Large intestine (tissue), 12 donors: ENCODE measurements around the gene SIN3B. TPM values are rescaled to one million over a fixed set of nuclear protein-coding genes. Genes with fewer than 3 reads are reported as not detected.

Experiments
- DNase-seq, 2 donors: peaks; one replicate each; pipeline versions ENCODE4 v3.0.0 to v3.0.0-alpha.2; 2013
- H3K27ac ChIP-seq: one replicate; pipeline ENCODE4 v1.5.1; 2013; ENCODE audit warnings: low read length
- H3K27me3 ChIP-seq: 2 replicates; pipeline ENCODE4 v1.6.1; 2013; ENCODE audit warnings: low read length; ENCODE audit not compliant: control insufficient read depth, insufficient read depth
- H3K36me3 ChIP-seq: 2 replicates; pipeline ENCODE4 v1.6.1; 2013; ENCODE audit warnings: low read length; ENCODE audit not compliant: control insufficient read depth, insufficient read depth
- H3K4me1 ChIP-seq: one replicate; pipeline ENCODE4 v1.6.1; 2013; ENCODE audit warnings: low read length; ENCODE audit not compliant: control insufficient read depth, insufficient read depth
- H3K4me3 ChIP-seq: one replicate; pipeline ENCODE4 v1.5.1; 2013; ENCODE audit warnings: low read length
- H3K9me3 ChIP-seq: one replicate; pipeline ENCODE4 v1.6.1; 2013; ENCODE audit warnings: mild to moderate bottlenecking, low read depth, low read length, moderate library complexity; ENCODE audit not compliant: control insufficient read depth
- WGBS: methylation state at CpG from one replicate; pipeline ENCODE4 v1.1.5; 2013; ENCODE audit warnings: low lambda C conversion rate; ENCODE audit not compliant: insufficient coverage; 5-methylcytosine and 5-hydroxymethylcytosine counted together
- long read RNA-seq, 11 donors: transcript quantifications; one replicate each; lab custom pipeline, GENCODE V29; 2026
- polyA plus RNA-seq: library from polyadenylated mRNA; unstranded; fragments of 120-200 nt; gene quantifications from one replicate; pipeline ENCODE4 v1.2.1, GENCODE V29; 2013

Gene SIN3B, protein sequence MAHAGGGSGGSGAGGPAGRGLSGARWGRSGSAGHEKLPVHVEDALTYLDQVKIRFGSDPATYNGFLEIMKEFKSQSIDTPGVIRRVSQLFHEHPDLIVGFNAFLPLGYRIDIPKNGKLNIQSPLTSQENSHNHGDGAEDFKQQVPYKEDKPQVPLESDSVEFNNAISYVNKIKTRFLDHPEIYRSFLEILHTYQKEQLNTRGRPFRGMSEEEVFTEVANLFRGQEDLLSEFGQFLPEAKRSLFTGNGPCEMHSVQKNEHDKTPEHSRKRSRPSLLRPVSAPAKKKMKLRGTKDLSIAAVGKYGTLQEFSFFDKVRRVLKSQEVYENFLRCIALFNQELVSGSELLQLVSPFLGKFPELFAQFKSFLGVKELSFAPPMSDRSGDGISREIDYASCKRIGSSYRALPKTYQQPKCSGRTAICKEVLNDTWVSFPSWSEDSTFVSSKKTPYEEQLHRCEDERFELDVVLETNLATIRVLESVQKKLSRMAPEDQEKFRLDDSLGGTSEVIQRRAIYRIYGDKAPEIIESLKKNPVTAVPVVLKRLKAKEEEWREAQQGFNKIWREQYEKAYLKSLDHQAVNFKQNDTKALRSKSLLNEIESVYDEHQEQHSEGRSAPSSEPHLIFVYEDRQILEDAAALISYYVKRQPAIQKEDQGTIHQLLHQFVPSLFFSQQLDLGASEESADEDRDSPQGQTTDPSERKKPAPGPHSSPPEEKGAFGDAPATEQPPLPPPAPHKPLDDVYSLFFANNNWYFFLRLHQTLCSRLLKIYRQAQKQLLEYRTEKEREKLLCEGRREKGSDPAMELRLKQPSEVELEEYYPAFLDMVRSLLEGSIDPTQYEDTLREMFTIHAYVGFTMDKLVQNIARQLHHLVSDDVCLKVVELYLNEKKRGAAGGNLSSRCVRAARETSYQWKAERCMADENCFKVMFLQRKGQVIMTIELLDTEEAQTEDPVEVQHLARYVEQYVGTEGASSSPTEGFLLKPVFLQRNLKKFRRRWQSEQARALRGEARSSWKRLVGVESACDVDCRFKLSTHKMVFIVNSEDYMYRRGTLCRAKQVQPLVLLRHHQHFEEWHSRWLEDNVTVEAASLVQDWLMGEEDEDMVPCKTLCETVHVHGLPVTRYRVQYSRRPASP
- 46.2 TPM for polyA plus RNA-seq
- long read RNA-seq, donor 1, full-length matches to known transcripts: 2 of 2 reads
- long read RNA-seq, donor 1, partial matches to known transcripts: 0 of 2 reads
- long read RNA-seq, donor 1, other reads (novel, unspliced or antisense): 0 of 2 reads
- long read RNA-seq, donor 2, partial matches to known transcripts: 5 of 10 reads
- long read RNA-seq, donor 2, other reads (novel, unspliced or antisense): 0 of 10 reads
- long read RNA-seq, donor 3: 0 reads
- long read RNA-seq, donor 4: 0 reads
- long read RNA-seq, donor 5, full-length matches to known transcripts: 3 of 3 reads
- long read RNA-seq, donor 5, partial matches to known transcripts: 0 of 3 reads
- long read RNA-seq, donor 5, other reads (novel, unspliced or antisense): 0 of 3 reads
- long read RNA-seq, donor 6, partial matches to known transcripts: 5 of 7 reads
- long read RNA-seq, donor 6, other reads (novel, unspliced or antisense): 0 of 7 reads
- long read RNA-seq, donor 7, partial matches to known transcripts: 0 of 8 reads
- long read RNA-seq, donor 7, other reads (novel, unspliced or antisense): 0 of 8 reads
- long read RNA-seq, donor 8, partial matches to known transcripts: 0 of 4 reads
- long read RNA-seq, donor 8, other reads (novel, unspliced or antisense): 0 of 4 reads
- long read RNA-seq, donor 9, partial matches to known transcripts: 0 of 1 reads
- long read RNA-seq, donor 9, other reads (novel, unspliced or antisense): 0 of 1 reads
- long read RNA-seq, donor 10, full-length matches to known transcripts: 4 of 9 reads
- long read RNA-seq, donor 10, partial matches to known transcripts: 5 of 9 reads
- long read RNA-seq, donor 10, other reads (novel, unspliced or antisense): 0 of 9 reads
- long read RNA-seq, donor 11, full-length matches to known transcripts: 4 of 4 reads
- long read RNA-seq, donor 11, partial matches to known transcripts: 0 of 4 reads
- long read RNA-seq, donor 11, other reads (novel, unspliced or antisense): 0 of 4 reads

DNA sequence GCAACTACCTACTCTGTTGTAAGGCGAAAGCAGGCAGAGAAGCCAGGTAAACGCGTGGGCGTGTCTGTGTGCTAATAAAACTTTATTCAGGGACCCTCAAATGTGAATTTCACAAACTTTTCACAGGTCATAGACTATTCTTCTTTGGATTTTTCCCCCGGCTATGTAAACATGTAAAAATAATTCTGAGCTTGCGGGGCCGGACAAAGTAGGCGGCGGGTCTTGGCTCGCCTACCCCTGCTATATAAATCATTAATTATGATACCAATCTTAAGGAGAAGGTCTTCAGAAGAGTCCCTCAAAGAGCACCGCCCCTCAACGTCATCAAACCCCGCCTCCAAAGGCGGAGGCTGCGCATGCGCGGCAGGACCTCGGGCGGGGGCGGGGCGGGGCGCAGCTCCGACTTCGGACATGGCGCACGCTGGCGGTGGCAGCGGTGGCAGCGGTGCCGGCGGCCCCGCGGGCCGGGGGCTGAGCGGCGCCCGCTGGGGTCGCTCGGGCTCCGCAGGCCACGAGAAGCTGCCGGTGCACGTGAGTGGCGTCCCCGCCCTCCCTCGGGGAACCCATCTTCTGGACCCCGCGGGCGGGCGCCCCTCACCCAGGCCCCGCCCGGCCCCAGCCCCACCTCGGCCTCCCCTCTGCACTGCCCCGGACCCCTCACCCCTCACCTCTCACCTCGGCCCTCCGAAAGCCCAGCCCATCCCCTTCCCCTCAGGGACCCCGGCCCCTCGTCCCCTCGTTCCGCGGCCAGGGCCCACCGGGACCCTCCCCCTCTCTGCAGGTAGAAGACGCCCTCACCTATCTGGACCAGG, at the start of gene SIN3B:
SIN3B (plus strand) TSS at position 389 of the 812 bp plus-strand sequence; CDS start at position 412, 23 bp downstream.
- peaks cover 25% of the 10 kb centered on the region for H3K36me3 ChIP-seq
- peak; percentile 89 to 91 for DNase-seq
- no peak within 1 kb of the TSS for H3K27ac ChIP-seq
- WGBS: no CpG with 5 or more reads among the region's 63 CpGs
- H3K27me3 ChIP-seq: peaks cover 4% of the 10 kb centered on the region
- H3K4me1 ChIP-seq: peaks cover 5% of the 10 kb centered on the region
- no peaks in the 10 kb centered on the region for H3K9me3 ChIP-seq
- H3K4me3 ChIP-seq: peak within 1 kb of the TSS; percentile 83

DNA sequence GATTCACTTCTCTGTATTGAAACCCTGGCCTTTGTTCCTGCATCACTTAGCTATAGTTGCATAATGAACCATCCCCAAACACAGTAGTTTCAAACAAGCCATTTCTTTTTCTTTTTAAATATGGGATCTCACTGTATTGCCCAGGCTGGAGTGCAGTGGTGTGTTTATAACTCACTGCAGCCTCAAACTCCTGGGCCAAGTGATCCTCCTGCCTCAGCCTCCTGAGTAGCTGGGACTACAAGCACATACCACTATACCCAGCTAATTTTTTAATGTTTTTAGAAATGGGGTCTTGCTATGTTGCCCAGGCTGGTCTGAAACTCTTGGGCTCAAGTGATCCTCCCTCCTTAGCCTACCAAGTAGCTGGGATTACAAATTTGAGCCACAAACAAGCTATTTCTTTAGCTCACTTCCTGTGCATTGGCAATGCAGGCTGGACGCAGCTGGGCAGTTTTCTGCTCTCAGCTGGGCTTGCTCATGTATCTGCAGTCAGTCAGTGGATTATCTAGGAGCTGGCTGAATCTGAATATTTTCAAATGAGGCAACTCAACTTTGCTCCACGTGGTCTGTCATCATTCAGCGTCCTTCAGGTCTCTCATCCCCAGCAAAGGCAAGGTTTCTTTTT, 49.5 kb upstream of the SIN3B start:
- WGBS: 71% methylated on average over 2 of the region's 3 CpGs

DNA sequence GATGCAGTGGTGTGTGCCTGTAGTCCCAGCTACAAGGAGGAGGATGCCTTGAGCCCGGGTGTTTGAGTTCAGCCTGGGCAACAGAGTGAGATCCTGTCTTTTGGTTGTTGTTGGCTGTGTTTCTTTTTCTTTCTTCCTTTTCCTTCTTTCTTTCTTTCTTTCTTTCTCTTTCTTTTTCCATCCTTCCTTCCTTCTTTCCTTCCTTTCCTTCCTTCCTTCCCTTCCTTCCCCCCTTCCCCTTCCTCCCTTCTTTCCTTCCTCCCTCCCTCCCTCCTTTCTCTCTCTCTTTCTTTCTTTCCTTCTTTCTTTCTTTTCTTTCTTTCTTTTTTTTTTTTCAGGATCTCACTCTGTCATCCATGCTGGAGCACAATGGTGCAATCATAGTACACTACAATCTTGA, 46.5 kb upstream of the SIN3B start:
- WGBS: 75% methylated on average over 1 of the region's 1 CpG
- no peaks in the 10 kb centered on the region for H3K27me3 ChIP-seq

More for the DNA sequence above, 49.5 kb upstream of the SIN3B start:
- DNase-seq: no peak
- Histone ChIP-seq H3K27me3 (no peaks in the 10 kb centered on the region), H3K27ac (no peak overlapping the region), H3K4me1 (no peaks in the 10 kb centered on the region), H3K36me3 (no peaks in the 10 kb centered on the region), H3K4me3 (no peak overlapping the region), H3K9me3 (no peaks in the 10 kb centered on the region)

DNA sequence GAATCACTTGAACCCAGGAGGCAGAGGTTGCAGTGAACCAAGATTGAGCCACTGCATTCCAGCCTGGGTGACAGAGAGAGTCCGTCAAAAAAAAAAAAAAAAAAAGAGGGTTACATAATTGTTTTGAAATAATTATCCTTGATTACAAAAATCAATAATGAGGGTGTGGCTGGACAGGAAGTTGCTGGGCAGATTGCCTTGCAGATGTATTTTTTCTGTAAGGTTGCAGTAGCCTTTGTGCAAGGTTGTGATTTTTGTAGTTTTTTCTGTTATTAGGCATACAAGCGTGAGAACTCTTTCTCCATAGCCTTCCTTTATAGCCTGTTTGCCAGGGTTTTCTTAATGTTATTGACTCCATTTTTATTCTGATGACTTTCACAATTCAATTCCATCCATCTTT, 40.7 kb upstream of the SIN3B start:
- Histone ChIP-seq H3K27ac (no peak overlapping the region), H3K9me3 (no peaks in the 10 kb centered on the region), H3K4me3 (no peak overlapping the region), H3K36me3 (no peaks in the 10 kb centered on the region), H3K27me3 (no peaks in the 10 kb centered on the region), H3K4me1 (no peaks in the 10 kb centered on the region)
- DNase-seq: no peak
- WGBS: 100% methylated on average over 1 of the region's 2 CpGs

More for the DNA sequence above, 46.5 kb upstream of the SIN3B start:
- Histone ChIP-seq H3K27ac (no peak overlapping the region), H3K9me3 (no peaks in the 10 kb centered on the region), H3K36me3 (no peaks in the 10 kb centered on the region), H3K4me3 (no peak overlapping the region), H3K4me1 (no peaks in the 10 kb centered on the region)
- no peak for DNase-seq

DNA sequence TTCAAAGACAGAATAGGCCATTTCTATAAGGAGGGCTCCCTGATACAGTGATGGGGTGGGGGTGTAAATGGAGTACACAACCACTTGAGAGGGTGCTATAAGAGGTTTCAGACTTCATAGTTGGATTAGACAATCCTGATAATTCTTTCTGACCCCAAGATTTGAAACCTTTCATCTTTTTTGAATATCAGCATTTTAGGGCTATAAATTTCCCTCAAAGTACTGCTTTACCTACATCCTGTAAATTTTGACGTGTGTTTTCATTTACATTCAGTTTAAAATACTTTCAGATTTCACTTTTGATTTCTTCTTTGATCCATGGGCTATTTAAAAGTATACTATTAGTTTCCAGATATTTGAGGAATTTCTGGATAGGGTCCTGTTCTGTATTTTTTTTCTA, 40.0 kb upstream of the SIN3B start:
- DNase-seq: no peak
- Histone ChIP-seq H3K36me3 (no peaks in the 10 kb centered on the region), H3K27ac (no peak overlapping the region), H3K9me3 (no peaks in the 10 kb centered on the region), H3K4me1 (no peaks in the 10 kb centered on the region), H3K4me3 (no peak overlapping the region), H3K27me3 (no peaks in the 10 kb centered on the region)
- 83% methylated on average over 1 of the region's 1 CpG for WGBS

DNA sequence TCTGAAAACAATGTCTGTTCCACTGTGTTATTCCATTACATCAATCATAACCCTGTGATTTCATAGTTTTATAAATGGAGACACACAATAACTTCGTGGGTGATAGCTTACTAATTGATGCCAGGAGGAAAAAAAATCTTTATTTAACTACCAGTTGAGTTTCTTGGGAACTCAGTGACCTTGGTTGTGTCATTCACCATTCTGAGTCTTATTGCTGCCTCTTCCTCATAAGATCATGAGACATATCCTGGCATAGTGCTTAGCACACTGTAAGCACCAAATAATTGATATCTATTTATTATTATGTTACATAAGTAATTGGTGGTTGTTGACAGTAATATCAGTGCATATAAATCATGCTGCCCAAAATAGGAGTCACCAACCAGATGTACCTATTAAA, 39.1 kb upstream of the SIN3B start:
- no peaks in the 10 kb centered on the region for H3K4me1 ChIP-seq
- H3K9me3 ChIP-seq: peaks cover 3% of the 10 kb centered on the region
- 100% methylated on average over 1 of the region's 1 CpG for WGBS
- no peaks in the 10 kb centered on the region for H3K36me3 ChIP-seq
- no peak for DNase-seq
- H3K4me3 ChIP-seq: no peak overlapping the region
- no peaks in the 10 kb centered on the region for H3K27me3 ChIP-seq
- no peak overlapping the region for H3K27ac ChIP-seq

DNA sequence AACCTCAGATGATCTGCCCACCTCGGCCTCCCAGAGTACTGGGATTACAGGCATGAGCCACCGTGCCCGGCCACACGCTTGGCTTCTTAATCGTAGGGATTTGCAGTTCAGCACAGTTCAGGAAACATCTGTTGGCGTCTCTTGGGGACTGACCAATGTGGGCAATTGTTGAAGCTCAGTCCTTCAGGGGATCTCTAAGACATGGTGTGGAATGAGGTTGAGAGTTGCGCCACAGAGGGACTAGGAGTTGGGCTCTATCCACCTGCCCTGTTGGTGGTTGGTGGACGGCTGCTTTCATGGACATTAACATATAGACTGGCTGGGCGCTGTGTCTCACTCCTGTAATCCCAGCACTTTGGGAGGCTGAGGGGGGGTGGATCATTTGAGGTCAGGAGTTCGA, 37.3 kb upstream of the SIN3B start:
- Histone ChIP-seq H3K27ac (no peak overlapping the region), H3K4me1 (no peaks in the 10 kb centered on the region), H3K9me3 (peaks cover 15% of the 10 kb centered on the region), H3K36me3 (no peaks in the 10 kb centered on the region), H3K27me3 (no peaks in the 10 kb centered on the region), H3K4me3 (no peak overlapping the region)
- no CpG with 5 or more reads among the region's 10 CpGs for WGBS
- DNase-seq: no peak
